Mesendoderm (in vitro differentiated cells): Measurements from ENCODE around the gene ABCA8.

ENCODE experiments used
- DNase-seq: peaks from one replicate; pipeline ENCODE4 v3.0.0; 2013
- H2AK5ac ChIP-seq: 2 replicates; pipeline ENCODE4 v1.6.1; 2013; ENCODE audit warnings: low read length, inconsistent platforms
- H2BK120ac ChIP-seq: 2 replicates; pipeline ENCODE4 v1.6.1; 2013; ENCODE audit warnings: low read depth, mild to moderate bottlenecking, low read length, moderate library complexity, mixed read lengths
- H2BK15ac ChIP-seq: replicated peaks from 2 replicates; pipeline ENCODE4 v1.6.1; 2013; ENCODE audit warnings: low read depth, mild to moderate bottlenecking, moderate library complexity
- H2BK5ac ChIP-seq: 2 replicates; pipeline ENCODE4 v1.6.1; 2013; ENCODE audit warnings: low read length, inconsistent platforms
- H3K18ac ChIP-seq: 2 replicates; pipeline ENCODE4 v1.6.1; 2013; ENCODE audit warnings: mild to moderate bottlenecking, low read length, mixed read lengths
- H3K23ac ChIP-seq: one replicate; pipeline ENCODE4 v1.6.1; 2013; ENCODE audit warnings: low read length
- H3K27ac ChIP-seq: 2 replicates; pipeline ENCODE4 v1.5.1; 2013; ENCODE audit warnings: low read depth, mild to moderate bottlenecking, inconsistent platforms, low read length, moderate library complexity
- H3K27me3 ChIP-seq: 2 replicates; pipeline ENCODE4 v1.6.1; 2013; ENCODE audit warnings: low read length, control low read depth, mild to moderate bottlenecking, inconsistent platforms; ENCODE audit not compliant: insufficient read depth, poor library complexity
- H3K36me3 ChIP-seq: 2 replicates; pipeline ENCODE4 v1.6.1; 2013; ENCODE audit warnings: low read length, inconsistent platforms; ENCODE audit not compliant: control insufficient read depth, insufficient read depth
- H3K4ac ChIP-seq: one replicate; pipeline ENCODE4 v1.6.1; 2013; ENCODE audit warnings: low read depth, mild to moderate bottlenecking, low read length, moderate library complexity
- H3K4me1 ChIP-seq: 2 replicates; pipeline ENCODE4 v1.6.1; 2013; ENCODE audit warnings: low read depth, low read length, inconsistent platforms; ENCODE audit not compliant: control insufficient read depth
- H3K4me2 ChIP-seq: 2 replicates; pipeline ENCODE4 v1.6.1; 2013; ENCODE audit warnings: low read length
- H3K4me3 ChIP-seq: 2 replicates; pipeline ENCODE4 v1.5.1; 2013; ENCODE audit warnings: mild to moderate bottlenecking, low read length
- H3K56ac ChIP-seq: one replicate; pipeline ENCODE4 v1.6.1; 2013; ENCODE audit warnings: low read length
- H3K79me1 ChIP-seq: 2 replicates; pipeline ENCODE4 v1.6.1; 2013; ENCODE audit warnings: low read length, inconsistent platforms
- H3K79me2 ChIP-seq: 2 replicates; pipeline ENCODE4 v1.6.1; 2013; ENCODE audit warnings: mild to moderate bottlenecking, low read length; ENCODE audit not compliant: control insufficient read depth, insufficient read depth
- H3K9ac ChIP-seq: 2 replicates; pipeline ENCODE4 v1.6.1; 2013; ENCODE audit warnings: low read length, inconsistent platforms
- H4K5ac ChIP-seq: one replicate; pipeline ENCODE4 v1.6.1; 2013; ENCODE audit warnings: low read length
- H4K8ac ChIP-seq: one replicate; pipeline ENCODE4 v1.6.1; 2013; ENCODE audit warnings: low read depth, mild to moderate bottlenecking, control low read depth, low read length, moderate library complexity
- whole genome bisulfite sequencing: extraction: QIAGEN DNeasy Blood & Tissue Kit; methylation state at CpG from one replicate; pipeline ENCODE4 v1.1.7; 2013; ENCODE audit warnings: low lambda C conversion rate, missing lambda C conversion rate; ENCODE audit not compliant: insufficient coverage; ENCODE audit errors: extremely low coverage; 5-methylcytosine and 5-hydroxymethylcytosine counted together

Gene ABCA8

GRCh38 chr17:68853036-68853435, 102.2 kb downstream of the ABCA8 start:
- no peak overlapping the region for H4K5ac ChIP-seq
- H3K79me2 ChIP-seq = no peaks in the 10 kb centered on the region
- H3K4me2 ChIP-seq = no peak overlapping the region
- no peak overlapping the region for H3K4me3 ChIP-seq
- no peak overlapping the region for H3K18ac ChIP-seq
- H2BK120ac ChIP-seq = no peak overlapping the region
- no peaks in the 10 kb centered on the region for H3K27me3 ChIP-seq
- DNase-seq = no peak
- H3K9ac ChIP-seq = no peak overlapping the region
- H3K56ac ChIP-seq = no peak overlapping the region
- H2AK5ac ChIP-seq = no peak overlapping the region
- H3K4me1 ChIP-seq = no peaks in the 10 kb centered on the region
- H3K4ac ChIP-seq = no peak overlapping the region
- no peak overlapping the region for H4K8ac ChIP-seq
- H3K79me1 ChIP-seq = no peaks in the 10 kb centered on the region
- H3K27ac ChIP-seq = no peak overlapping the region
- no peak overlapping the region for H3K23ac ChIP-seq
- no peak overlapping the region for H2BK15ac ChIP-seq
- H2BK5ac ChIP-seq = no peak overlapping the region
- no peaks in the 10 kb centered on the region for H3K36me3 ChIP-seq
- no CpG with 5 or more reads among the region's 5 CpGs for WGBS

GRCh38 chr17:68851890-68852289, 103.3 kb downstream of the ABCA8 start:
- Histone ChIP-seq H3K4me1 (no peaks in the 10 kb centered on the region), H2BK5ac (no peak overlapping the region), H3K4me2 (no peak overlapping the region), H3K4me3 (no peak overlapping the region), H3K79me1 (no peaks in the 10 kb centered on the region), H3K27ac (no peak overlapping the region), H2AK5ac (no peak overlapping the region), H3K23ac (no peak overlapping the region), H3K18ac (no peak overlapping the region), H4K8ac (no peak overlapping the region), H3K27me3 (no peaks in the 10 kb centered on the region), H2BK15ac (no peak overlapping the region), H3K56ac (no peak overlapping the region), H3K79me2 (no peaks in the 10 kb centered on the region), H3K4ac (no peak overlapping the region), H2BK120ac (no peak overlapping the region), H4K5ac (no peak overlapping the region), H3K36me3 (no peaks in the 10 kb centered on the region), H3K9ac (no peak overlapping the region)
- WGBS = no CpG with 5 or more reads among the region's 1 CpG
- no peak for DNase-seq

GRCh38 chr17:68850749-68851510, 104.3 kb downstream of the ABCA8 start:
- DNase-seq = no peak
- no peak overlapping the region for H3K4ac ChIP-seq
- H4K8ac ChIP-seq = no peak overlapping the region
- no CpG with 5 or more reads among the region's 2 CpGs for WGBS
- H3K27me3 ChIP-seq = no peaks in the 10 kb centered on the region
- H3K56ac ChIP-seq = no peak overlapping the region
- no peak overlapping the region for H2BK5ac ChIP-seq
- no peak overlapping the region for H2AK5ac ChIP-seq
- no peaks in the 10 kb centered on the region for H3K79me2 ChIP-seq
- no peak overlapping the region for H3K23ac ChIP-seq
- H2BK15ac ChIP-seq = no peak overlapping the region
- no peak overlapping the region for H3K4me3 ChIP-seq
- no peak overlapping the region for H3K18ac ChIP-seq
- no peak overlapping the region for H4K5ac ChIP-seq
- H3K4me1 ChIP-seq = no peaks in the 10 kb centered on the region
- H3K36me3 ChIP-seq = no peaks in the 10 kb centered on the region
- no peak overlapping the region for H3K4me2 ChIP-seq
- no peaks in the 10 kb centered on the region for H3K79me1 ChIP-seq
- H3K27ac ChIP-seq = no peak overlapping the region
- H3K9ac ChIP-seq = no peak overlapping the region
- no peak overlapping the region for H2BK120ac ChIP-seq

- Histone ChIP-seq H3K79me2 (no peaks in the 10 kb centered on the region), H3K4ac (no peak overlapping the region), H3K4me3 (no peak overlapping the region), H3K4me2 (no peak overlapping the region), H3K23ac (no peak overlapping the region), H3K27ac (no peak overlapping the region), H3K27me3 (no peaks in the 10 kb centered on the region), H2AK5ac (no peak overlapping the region), H3K18ac (no peak overlapping the region), H3K56ac (no peak overlapping the region), H3K4me1 (no peaks in the 10 kb centered on the region), H4K5ac (no peak overlapping the region), H4K8ac (no peak overlapping the region), H3K9ac (no peak overlapping the region), H2BK15ac (no peak overlapping the region), H3K36me3 (no peaks in the 10 kb centered on the region), H3K79me1 (no peaks in the 10 kb centered on the region), H2BK5ac (no peak overlapping the region), H2BK120ac (no peak overlapping the region)
- no peak for DNase-seq
- no CpG with 5 or more reads among the region's 7 CpGs for WGBS
Measured at GRCh38 chr17:68849673-68850610, 105.2 kb downstream of the ABCA8 start.

- Histone ChIP-seq H2AK5ac (no peak overlapping the region), H3K36me3 (no peaks in the 10 kb centered on the region), H3K4me3 (no peak overlapping the region), H3K4me1 (no peaks in the 10 kb centered on the region), H2BK5ac (no peak overlapping the region), H3K79me2 (no peaks in the 10 kb centered on the region), H3K4ac (no peak overlapping the region), H3K18ac (no peak overlapping the region), H3K23ac (no peak overlapping the region), H4K5ac (no peak overlapping the region), H2BK120ac (no peak overlapping the region), H3K4me2 (no peak overlapping the region), H2BK15ac (no peak overlapping the region), H4K8ac (no peak overlapping the region), H3K27me3 (no peaks in the 10 kb centered on the region), H3K27ac (no peak overlapping the region), H3K56ac (no peak overlapping the region), H3K9ac (no peak overlapping the region), H3K79me1 (no peaks in the 10 kb centered on the region)
- WGBS = no CpG with 5 or more reads among the region's 1 CpG
- DNase-seq = no peak
Measured at GRCh38 chr17:68847711-68848110, 107.5 kb downstream of the ABCA8 start.
